HG03342 (cell line): ENCODE data around the gene TOX2.

Experiments
- ATAC-seq: cut with Tn5 transposase; IDR thresholded peaks from one replicate; pipeline ENCODE4 v1.9.1; 2021; ENCODE audit warnings: mild to moderate bottlenecking, moderate library complexity; ENCODE audit not compliant: unreplicated experiment

The TOX2 gene

GRCh38 chr20:43994486-43995100, 79.9 kb downstream of the TOX2 start:
- ATAC-seq, result no peak

GRCh38 chr20:43995645-43996044, 81.0 kb downstream of the TOX2 start:
- no peak for ATAC-seq

- ATAC-seq, result no peak
These were observed 81.7 kb downstream of the TOX2 start for GRCh38 chr20:43996240-43996930.

GRCh38 chr20:43999848-44000247, 85.2 kb downstream of the TOX2 start:
- ATAC-seq, result no peak

GRCh38 chr20:44001667-44002596, 87.3 kb downstream of the TOX2 start:
- no peak for ATAC-seq

GRCh38 chr20:44002861-44003260, 88.2 kb downstream of the TOX2 start:
- ATAC-seq, result no peak

GRCh38 chr20:44003609-44004008, 89.0 kb downstream of the TOX2 start:
- no peak for ATAC-seq

GRCh38 chr20:44004306-44004915, 89.8 kb downstream of the TOX2 start:
- no peak for ATAC-seq

GRCh38 chr20:44005661-44006060, 91.0 kb downstream of the TOX2 start:
- ATAC-seq, result no peak

GRCh38 chr20:44006126-44006525, 91.5 kb downstream of the TOX2 start:
- no peak for ATAC-seq

- ATAC-seq, result no peak
These were observed 91.9 kb downstream of the TOX2 start for GRCh38 chr20:44006578-44006977.

- no peak for ATAC-seq
These were observed 94.4 kb downstream of the TOX2 start for GRCh38 chr20:44008806-44009678.

- no peak for ATAC-seq
These were observed 95.0 kb downstream of the TOX2 start for GRCh38 chr20:44009679-44009992.

- no peak for ATAC-seq
These were observed 95.6 kb downstream of the TOX2 start for GRCh38 chr20:44010162-44010704.

GRCh38 chr20:44011251-44011940, 96.7 kb downstream of the TOX2 start:
- ATAC-seq, result no peak

- ATAC-seq, result no peak
These were observed 98.0 kb downstream of the TOX2 start for GRCh38 chr20:44012466-44013226.

GRCh38 chr20:44014807-44015732, 100.4 kb downstream of the TOX2 start:
- no peak for ATAC-seq

- no peak for ATAC-seq
These were observed 101.1 kb downstream of the TOX2 start for GRCh38 chr20:44015733-44016103.
